ENCODE results near the gene ANGPTL8. TPM values are rescaled to one million over a fixed set of nuclear protein-coding genes. Genes with fewer than 3 reads are reported as not detected.

Gene ANGPTL8
- total RNA-seq, 2 donors from 2014 or later: not detected

DNA sequence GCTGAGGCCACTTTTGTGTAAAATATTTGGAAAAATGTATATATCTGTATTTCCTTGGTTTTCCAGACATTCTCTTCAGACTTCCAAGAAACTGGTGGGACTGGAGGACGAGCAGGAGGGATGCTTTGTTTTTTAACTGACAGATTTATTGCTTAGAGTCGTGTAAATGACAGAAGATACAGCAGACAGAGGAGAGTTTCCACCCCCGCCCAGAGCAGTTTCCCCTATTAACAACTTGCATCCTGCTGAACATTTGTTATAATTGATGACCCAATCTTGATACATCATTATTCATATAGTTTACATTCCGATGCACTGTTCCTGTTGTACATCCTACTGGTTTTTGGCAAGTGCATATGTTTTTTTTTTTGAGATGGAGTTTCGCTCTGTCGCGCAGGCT is 30.0 kb downstream of the ANGPTL8 start:
- DNase-seq (ENCODE audit: low spot score) (no peak), ATAC-seq (ENCODE audit: insufficient number of reproducible peaks, low FRiP score, low read depth) (no peak)
- no peaks in the 10 kb centered on the region for H3K36me3 ChIP-seq
- H3K27ac ChIP-seq: no peak overlapping the region
- H3K4me3 ChIP-seq: no peak overlapping the region
- H3K4me1 ChIP-seq (ENCODE audit: control insufficient read depth in 1 of 2, low read depth in 2 of 2): no peaks in the 10 kb centered on the region
- TF ChIP-seq, protein P1, sequence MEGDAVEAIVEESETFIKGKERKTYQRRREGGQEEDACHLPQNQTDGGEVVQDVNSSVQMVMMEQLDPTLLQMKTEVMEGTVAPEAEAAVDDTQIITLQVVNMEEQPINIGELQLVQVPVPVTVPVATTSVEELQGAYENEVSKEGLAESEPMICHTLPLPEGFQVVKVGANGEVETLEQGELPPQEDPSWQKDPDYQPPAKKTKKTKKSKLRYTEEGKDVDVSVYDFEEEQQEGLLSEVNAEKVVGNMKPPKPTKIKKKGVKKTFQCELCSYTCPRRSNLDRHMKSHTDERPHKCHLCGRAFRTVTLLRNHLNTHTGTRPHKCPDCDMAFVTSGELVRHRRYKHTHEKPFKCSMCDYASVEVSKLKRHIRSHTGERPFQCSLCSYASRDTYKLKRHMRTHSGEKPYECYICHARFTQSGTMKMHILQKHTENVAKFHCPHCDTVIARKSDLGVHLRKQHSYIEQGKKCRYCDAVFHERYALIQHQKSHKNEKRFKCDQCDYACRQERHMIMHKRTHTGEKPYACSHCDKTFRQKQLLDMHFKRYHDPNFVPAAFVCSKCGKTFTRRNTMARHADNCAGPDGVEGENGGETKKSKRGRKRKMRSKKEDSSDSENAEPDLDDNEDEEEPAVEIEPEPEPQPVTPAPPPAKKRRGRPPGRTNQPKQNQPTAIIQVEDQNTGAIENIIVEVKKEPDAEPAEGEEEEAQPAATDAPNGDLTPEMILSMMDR (IDR thresholded peaks at IDR 0.05): no peak
- H3K27me3 ChIP-seq (replicated peaks; ENCODE audit: insufficient read depth): no peaks in the 10 kb centered on the region
- H3K9me3 ChIP-seq: no peaks in the 10 kb centered on the region

DNA sequence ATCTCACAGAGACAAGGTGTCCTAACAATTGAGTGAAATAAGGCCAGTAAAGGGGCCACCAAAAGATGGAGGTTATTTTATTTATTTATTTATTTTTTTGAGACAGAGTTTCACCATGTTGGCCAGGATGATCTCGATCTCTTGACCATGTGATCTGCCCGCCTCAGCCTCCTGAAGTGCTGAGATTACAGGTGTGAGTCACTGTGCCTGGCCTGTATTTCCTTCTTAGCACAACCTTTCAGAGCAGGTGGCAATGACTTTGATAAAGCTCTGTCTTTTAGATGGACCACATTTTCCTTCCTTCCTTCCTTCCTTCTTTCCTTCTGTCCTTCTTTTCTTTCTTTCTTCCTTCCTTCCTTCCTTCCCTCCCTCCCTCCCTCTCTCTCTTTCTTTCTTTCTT is 33.9 kb downstream of the ANGPTL8 start:
- TF ChIP-seq, protein P1 (IDR thresholded peaks at IDR 0.05): no peak
- no peak for DNase-seq (ENCODE audit: low spot score)
- Histone ChIP-seq H3K9me3 (no peaks in the 10 kb centered on the region), H3K4me3 (no peak overlapping the region), H3K4me1 (ENCODE audit: control insufficient read depth in 1 of 2, low read depth in 2 of 2) (no peaks in the 10 kb centered on the region), H3K36me3 (no peaks in the 10 kb centered on the region), H3K27ac (no peak overlapping the region), H3K27me3 (replicated peaks; ENCODE audit: insufficient read depth) (no peaks in the 10 kb centered on the region)
- no peak for ATAC-seq (ENCODE audit: insufficient number of reproducible peaks, low FRiP score, low read depth)

DNA sequence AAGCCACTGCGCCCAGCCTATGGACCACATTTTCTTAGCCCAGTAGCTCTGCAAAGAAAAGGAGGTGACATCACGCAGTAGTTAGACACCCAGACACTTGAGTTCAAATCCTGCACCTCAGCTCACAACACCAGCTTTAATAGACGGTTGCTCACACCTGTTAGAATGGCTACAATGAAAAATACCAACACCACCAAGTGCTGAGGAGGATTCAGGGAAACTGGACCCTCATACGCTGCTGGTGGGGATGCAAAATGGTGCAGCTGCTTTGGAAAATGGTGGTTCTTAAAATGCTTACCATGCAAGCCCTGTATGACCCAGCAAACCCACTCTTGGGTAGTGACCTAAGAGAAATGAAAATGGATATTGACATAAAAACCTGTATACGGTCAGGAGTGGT is 34.6 kb downstream of the ANGPTL8 start:
- TF ChIP-seq, protein P1 (IDR thresholded peaks at IDR 0.05): no peak
- ATAC-seq (ENCODE audit: insufficient number of reproducible peaks, low FRiP score, low read depth): no peak

DNA sequence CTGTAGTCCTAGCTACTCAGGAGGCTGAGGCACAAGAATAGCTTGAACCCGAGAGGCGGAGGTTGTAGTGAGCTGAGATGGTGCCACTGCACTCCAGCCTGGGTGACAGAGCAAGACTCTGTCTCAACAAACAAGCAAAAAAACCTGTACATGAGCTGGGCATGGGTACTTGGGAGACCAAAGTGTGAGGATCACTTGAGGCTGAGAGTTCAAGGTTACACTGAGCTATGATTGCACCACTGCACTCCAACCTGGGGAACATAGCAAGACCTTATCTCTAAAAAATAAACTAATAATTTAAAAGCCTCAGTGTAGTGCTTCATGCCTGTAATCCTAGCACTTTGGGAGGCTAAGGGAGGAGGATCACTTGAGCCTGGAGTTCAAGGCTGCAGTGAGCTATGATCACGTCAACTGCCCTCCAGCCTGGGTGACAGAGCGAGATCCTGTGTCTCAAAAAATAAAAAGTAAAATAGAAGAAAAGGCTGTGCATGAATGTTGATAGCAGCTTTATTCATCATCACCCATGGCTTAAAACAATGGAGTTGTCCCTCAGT is 35.2 kb downstream of the ANGPTL8 start:
- ATAC-seq (ENCODE audit: insufficient number of reproducible peaks, low FRiP score, low read depth): no peak

More for the DNA sequence above, 34.6 kb downstream of the ANGPTL8 start:
- Histone ChIP-seq H3K4me3 (no peak overlapping the region), H3K9me3 (no peaks in the 10 kb centered on the region), H3K27me3 (replicated peaks; ENCODE audit: insufficient read depth) (no peaks in the 10 kb centered on the region), H3K27ac (no peak overlapping the region), H3K36me3 (no peaks in the 10 kb centered on the region), H3K4me1 (ENCODE audit: control insufficient read depth in 1 of 2, low read depth in 2 of 2) (no peaks in the 10 kb centered on the region)
- no peak for DNase-seq (ENCODE audit: low spot score)

DNA sequence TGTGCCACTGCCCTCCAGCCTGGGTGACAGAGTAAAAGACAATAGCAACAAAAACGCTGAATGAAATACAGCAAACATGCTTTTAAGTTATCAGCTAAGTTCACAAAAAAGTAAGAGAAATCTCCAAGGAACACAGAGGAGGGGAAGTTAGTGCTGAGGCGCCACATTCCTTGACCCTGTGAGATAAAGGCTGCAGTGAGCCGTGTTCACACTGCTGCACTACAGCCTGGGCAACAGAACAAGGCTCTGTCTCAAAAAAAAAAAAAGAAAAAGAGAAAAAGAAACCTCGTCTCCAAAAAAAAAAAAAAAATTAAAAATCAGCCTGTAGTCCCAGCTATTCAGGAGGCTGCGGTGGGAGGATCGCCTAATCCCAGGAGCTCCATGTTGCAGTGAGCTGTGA is 39.3 kb downstream of the ANGPTL8 start:
- Histone ChIP-seq H3K27me3 (replicated peaks; ENCODE audit: insufficient read depth) (no peaks in the 10 kb centered on the region), H3K9me3 (no peaks in the 10 kb centered on the region), H3K4me1 (ENCODE audit: control insufficient read depth in 1 of 2, low read depth in 2 of 2) (no peaks in the 10 kb centered on the region), H3K36me3 (no peaks in the 10 kb centered on the region), H3K27ac (no peak overlapping the region), H3K4me3 (no peak overlapping the region)
- TF ChIP-seq, protein P1 (IDR thresholded peaks at IDR 0.05): no peak
- DNase-seq (ENCODE audit: low spot score): no peak
- no peak for ATAC-seq (ENCODE audit: insufficient number of reproducible peaks, low FRiP score, low read depth)

More for the DNA sequence above, 35.2 kb downstream of the ANGPTL8 start:
- H3K9me3 ChIP-seq: no peaks in the 10 kb centered on the region
- no peaks in the 10 kb centered on the region for H3K27me3 ChIP-seq (replicated peaks; ENCODE audit: insufficient read depth)
- no peaks in the 10 kb centered on the region for H3K36me3 ChIP-seq
- TF ChIP-seq, protein P1 (IDR thresholded peaks at IDR 0.05): no peak
- H3K4me3 ChIP-seq: no peak overlapping the region
- no peaks in the 10 kb centered on the region for H3K4me1 ChIP-seq (ENCODE audit: control insufficient read depth in 1 of 2, low read depth in 2 of 2)
- no peak overlapping the region for H3K27ac ChIP-seq
- DNase-seq (ENCODE audit: low spot score): no peak

Data from thoracic aorta (tissue), 2 donors.